Omental fat pad (tissue), 4 donors: ENCODE results near the gene RPL18A. TPM values are rescaled to one million over a fixed set of nuclear protein-coding genes. Genes with fewer than 3 reads are reported as not detected.

Source experiments
- ATAC-seq: fragments of 150-250 bp; one replicate; pipeline ENCODE4 v1.9.1; 2016; ENCODE audit warnings: mild to moderate bottlenecking, moderate library complexity; ENCODE audit not compliant: low FRiP score
- DNase-seq: peaks from one replicate; pipeline ENCODE4 v3.0.0-alpha.2; 2019; ENCODE audit warnings: low spot score
- CTCF ChIP-seq, 3 donors: fragments of 450-650 bp; IDR thresholded peaks; one replicate each; pipeline ENCODE4 v1.5.1; 2016 to 2017; ENCODE audit warnings: antibody characterized with exemption in 3 of 3, mild to moderate bottlenecking in 3 of 3, moderate library complexity in 2 of 3
- total RNA-seq, 4 donors: library from RNA; depleted of rRNA; stranded (reverse); fragments of >200 nt; gene quantifications; one replicate each; pipeline ENCODE4 v1.1.0, GENCODE V29; 2016

The RPL18A gene
- total RNA-seq, 4 donors from 2014 or later, result 1,225 to 1,599 (median 1,335) TPM

GRCh38 chr19:17841810-17842662 lies 17.7 kb upstream of the RPL18A start:
- DNase-seq, result no peak
- ATAC-seq, result peak; percentile 63
- no peak for TF ChIP-seq CTCF (IDR thresholded peaks at IDR 0.05)

- no peak for DNase-seq
- no peak for TF ChIP-seq CTCF (IDR thresholded peaks at IDR 0.05)
- no peak for ATAC-seq
These were observed 16.9 kb upstream of the RPL18A start for GRCh38 chr19:17842663-17843291.

- no peak for ATAC-seq
- TF ChIP-seq CTCF (IDR thresholded peaks at IDR 0.05), result no peak
- DNase-seq, result no peak
These were observed 16.4 kb upstream of the RPL18A start for GRCh38 chr19:17843292-17843827.

- ATAC-seq (no peak), DNase-seq (no peak)
- no peak for TF ChIP-seq CTCF (IDR thresholded peaks at IDR 0.05)
These were observed 15.7 kb upstream of the RPL18A start for GRCh38 chr19:17843908-17844490.

GRCh38 chr19:17846146-17846545 lies 13.6 kb upstream of the RPL18A start:
- ATAC-seq (no peak), DNase-seq (no peak)
- no peak for TF ChIP-seq CTCF (IDR thresholded peaks at IDR 0.05)

- DNase-seq, result no peak
- no peak for TF ChIP-seq CTCF (IDR thresholded peaks at IDR 0.05)
- peak; percentile 56 for ATAC-seq
These were observed 12.0 kb upstream of the RPL18A start, which contains the start of gene JAK3 for GRCh38 chr19:17847538-17848366. TSS of gene JAK3 (minus strand) at chr19:17847982. CDS start at chr19:17844417, 3,565 bp downstream.
